K562 (cell line): ENCODE results near the gene IGSF8.

Experiments
- CTCF ChIP-seq, 3 experiments: IDR thresholded peaks in 2 of 3; conservative IDR thresholded peaks in 1 of 3; 2 replicates each; pipeline ENCODE4 v1.5.1; 2011 to 2012; ENCODE audit warnings: low read length in 3 of 3, mild to moderate bottlenecking in 3 of 3, control low read depth in 2 of 3, improper control_type of control experiment in 1 of 3, inconsistent platforms in 1 of 3, low read depth in 1 of 3, mixed read lengths in 1 of 3, moderate library complexity in 1 of 3; ENCODE audit not compliant: insufficient read depth in 2 of 3
- HMGXB4 ChIP-seq: sonication (generic); formaldehyde crosslinking; IDR thresholded peaks from 2 replicates; pipeline ENCODE4 v1.8.1; 2023; ENCODE audit warnings: mild to moderate bottlenecking, missing genetic modification reagents
- SMARCC2 ChIP-seq: fragments of 450-650 bp; IDR thresholded peaks from 2 replicates; pipeline ENCODE4 v1.6.1; 2017; ENCODE audit warnings: antibody characterized with exemption, moderate library complexity, mild to moderate bottlenecking, low read depth
- TF ChIP-seq, protein P1 (sequence below): fragments of 450-650 bp; IDR thresholded peaks from 2 replicates; pipeline ENCODE4 v1.6.1; 2018; ENCODE audit not compliant: partially characterized antibody
- TF ChIP-seq, protein P2 (sequence below): sonication (generic); formaldehyde crosslinking; IDR thresholded peaks from 2 replicates; pipeline ENCODE4 v1.5.0; 2020; ENCODE audit warnings: missing genetic modification reagents

- TF ChIP-seq SMARCC2 (no peak), CTCF (IDR thresholded peaks at IDR 0.05 in 2 of 3, conservative IDR thresholded peaks at IDR 0.05 in 1 of 3; ENCODE audit: insufficient read depth in 2 of 3, low read depth in 1 of 3, low read length in 3 of 3) (no peak), HMGXB4 (no peak)
- TF ChIP-seq, protein P1, sequence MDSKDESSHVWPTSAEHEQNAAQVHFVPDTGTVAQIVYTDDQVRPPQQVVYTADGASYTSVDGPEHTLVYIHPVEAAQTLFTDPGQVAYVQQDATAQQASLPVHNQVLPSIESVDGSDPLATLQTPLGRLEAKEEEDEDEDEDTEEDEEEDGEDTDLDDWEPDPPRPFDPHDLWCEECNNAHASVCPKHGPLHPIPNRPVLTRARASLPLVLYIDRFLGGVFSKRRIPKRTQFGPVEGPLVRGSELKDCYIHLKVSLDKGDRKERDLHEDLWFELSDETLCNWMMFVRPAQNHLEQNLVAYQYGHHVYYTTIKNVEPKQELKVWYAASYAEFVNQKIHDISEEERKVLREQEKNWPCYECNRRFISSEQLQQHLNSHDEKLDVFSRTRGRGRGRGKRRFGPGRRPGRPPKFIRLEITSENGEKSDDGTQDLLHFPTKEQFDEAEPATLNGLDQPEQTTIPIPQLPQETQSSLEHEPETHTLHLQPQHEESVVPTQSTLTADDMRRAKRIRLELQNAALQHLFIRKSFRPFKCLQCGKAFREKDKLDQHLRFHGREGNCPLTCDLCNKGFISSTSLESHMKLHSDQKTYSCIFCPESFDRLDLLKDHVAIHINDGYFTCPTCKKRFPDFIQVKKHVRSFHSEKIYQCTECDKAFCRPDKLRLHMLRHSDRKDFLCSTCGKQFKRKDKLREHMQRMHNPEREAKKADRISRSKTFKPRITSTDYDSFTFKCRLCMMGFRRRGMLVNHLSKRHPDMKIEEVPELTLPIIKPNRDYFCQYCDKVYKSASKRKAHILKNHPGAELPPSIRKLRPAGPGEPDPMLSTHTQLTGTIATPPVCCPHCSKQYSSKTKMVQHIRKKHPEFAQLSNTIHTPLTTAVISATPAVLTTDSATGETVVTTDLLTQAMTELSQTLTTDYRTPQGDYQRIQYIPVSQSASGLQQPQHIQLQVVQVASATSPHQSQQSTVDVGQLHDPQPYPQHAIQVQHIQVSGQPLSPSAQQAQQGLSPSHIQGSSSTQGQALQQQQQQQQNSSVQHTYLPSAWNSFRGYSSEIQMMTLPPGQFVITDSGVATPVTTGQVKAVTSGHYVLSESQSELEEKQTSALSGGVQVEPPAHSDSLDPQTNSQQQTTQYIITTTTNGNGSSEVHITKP = no peak
- TF ChIP-seq, protein P2, sequence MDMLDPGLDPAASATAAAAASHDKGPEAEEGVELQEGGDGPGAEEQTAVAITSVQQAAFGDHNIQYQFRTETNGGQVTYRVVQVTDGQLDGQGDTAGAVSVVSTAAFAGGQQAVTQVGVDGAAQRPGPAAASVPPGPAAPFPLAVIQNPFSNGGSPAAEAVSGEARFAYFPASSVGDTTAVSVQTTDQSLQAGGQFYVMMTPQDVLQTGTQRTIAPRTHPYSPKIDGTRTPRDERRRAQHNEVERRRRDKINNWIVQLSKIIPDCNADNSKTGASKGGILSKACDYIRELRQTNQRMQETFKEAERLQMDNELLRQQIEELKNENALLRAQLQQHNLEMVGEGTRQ (CRISPR knock-in tag) = no peak
These were observed 8.5 kb downstream of the IGSF8 start for GRCh38 chr1:160089883-160090282.
